NCI-H748 (cell line): Measurements from ENCODE around the gene HM13.
"Not testable (repeated sequence)": the region's sequence is repeated elsewhere in the genome, so short reads cannot be mapped to it uniquely, and the experiment has no call there.

Source experiments
- DNase-seq: peaks from one replicate; lab custom pipeline; 2025; ENCODE audit not compliant: unreplicated experiment; lab: John Stamatoyannopoulos, UW

The HM13 gene

DNA sequence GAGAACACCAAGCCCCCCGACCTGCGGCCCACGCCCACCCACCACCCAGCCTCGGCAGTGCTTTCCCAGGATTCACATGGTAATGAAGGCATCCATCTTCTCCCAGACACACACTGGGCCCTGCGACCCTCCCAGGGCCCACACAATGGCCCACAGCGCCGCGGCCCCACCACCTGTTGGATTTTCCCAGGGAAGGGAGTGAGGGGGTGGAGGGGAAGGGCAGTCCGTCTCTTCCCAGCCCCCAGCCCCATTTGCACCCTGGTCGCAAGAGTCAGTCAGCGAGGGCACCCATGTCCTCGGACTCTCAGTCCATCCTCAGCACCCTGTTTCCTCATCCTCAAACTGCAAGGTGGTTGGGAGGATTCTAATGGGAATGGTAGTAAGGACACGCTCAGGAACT lies 67.1 kb downstream of the HM13 start:
- DNase-seq: no peak

GRCh38 chr20:31587545-31588389 lies 73.5 kb downstream of the HM13 start:
- DNase-seq: peak; percentile 67

- DNase-seq: no peak
These were observed 76.5 kb downstream of the HM13 start for GRCh38 chr20:31590717-31591225.

DNA sequence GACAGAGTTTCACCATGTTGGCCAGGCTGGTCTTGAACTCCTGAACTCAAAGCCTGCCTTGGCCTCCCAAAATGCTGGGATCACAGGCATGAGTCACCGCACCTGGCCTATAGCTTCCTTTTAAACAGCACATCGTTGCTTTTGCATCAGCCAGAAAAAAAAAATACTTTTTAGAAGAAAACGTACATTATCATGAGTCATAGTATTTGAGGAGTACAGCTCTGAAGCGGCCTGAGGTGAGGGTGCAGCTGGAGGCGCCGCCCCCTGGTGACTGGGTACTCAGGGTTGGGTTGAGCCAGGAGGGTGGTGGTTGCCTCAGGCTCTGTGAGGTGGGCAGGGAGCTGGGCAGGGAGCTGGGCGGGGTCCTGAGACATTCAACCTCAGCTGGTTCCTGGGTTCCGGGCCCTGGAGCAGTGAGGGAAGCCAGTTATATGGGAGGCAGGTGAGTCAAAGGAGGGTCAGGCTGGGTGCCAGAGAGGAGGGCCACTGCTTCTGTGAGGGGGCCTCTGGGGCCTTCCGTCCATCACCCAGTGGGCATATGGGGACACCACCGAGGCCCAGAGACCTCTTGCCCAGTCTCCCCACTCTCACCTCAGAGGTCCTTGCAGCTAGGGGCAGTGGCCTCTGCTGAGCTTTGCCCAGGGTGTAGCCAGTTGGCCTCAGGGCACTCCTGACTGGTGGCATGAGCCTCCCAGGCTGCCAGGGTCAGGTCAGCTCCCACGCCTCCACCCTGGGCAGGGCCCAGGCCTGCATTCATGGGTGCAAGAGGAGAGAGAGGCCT lies 79.2 kb downstream of the HM13 start:
- DNase-seq: no peak

DNA sequence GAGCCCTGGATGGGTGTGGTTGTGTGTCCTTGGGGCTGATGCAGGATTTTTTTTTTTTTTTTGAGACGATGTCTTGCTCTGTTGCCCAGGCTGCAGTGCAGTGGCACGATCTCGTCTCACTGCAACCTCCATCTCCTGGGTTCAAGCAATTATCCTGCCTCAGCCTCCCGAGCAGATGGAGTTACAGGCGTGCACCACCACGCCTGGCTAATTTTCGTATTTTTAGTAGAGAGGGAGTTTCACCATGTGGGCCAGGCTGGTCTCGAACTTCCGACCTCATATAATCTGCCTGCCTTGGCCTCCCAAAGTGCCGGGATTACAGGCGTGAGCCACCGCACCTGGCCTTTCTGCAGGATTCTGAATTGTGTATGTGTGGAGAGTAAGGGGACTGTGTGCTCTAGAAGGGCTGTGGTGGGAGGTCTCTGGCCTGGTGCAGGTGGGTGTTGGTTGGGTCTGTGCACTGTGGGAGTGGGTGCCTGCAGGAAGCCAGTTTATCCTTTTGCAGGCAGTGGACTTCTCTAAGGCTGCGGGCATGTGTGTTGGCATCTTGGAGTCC lies 79.8 kb downstream of the HM13 start:
- no peak for DNase-seq

GRCh38 chr20:31594558-31595379 lies 80.5 kb downstream of the HM13 start:
- peak; percentile 92 for DNase-seq

DNA sequence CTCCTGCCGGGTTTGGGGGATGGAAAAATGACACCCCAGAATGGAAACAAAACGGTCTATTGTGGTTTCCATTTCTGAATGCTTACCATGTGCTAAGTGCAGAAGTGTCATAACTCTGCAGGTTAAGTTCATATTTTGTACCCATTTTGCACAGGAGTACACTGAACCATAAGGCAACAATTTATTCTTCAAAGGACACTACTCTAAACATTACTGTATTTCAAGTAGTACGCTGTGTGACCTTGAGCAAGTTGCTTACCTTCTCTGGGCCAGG lies 81.1 kb downstream of the HM13 start:
- DNase-seq: no peak

DNA sequence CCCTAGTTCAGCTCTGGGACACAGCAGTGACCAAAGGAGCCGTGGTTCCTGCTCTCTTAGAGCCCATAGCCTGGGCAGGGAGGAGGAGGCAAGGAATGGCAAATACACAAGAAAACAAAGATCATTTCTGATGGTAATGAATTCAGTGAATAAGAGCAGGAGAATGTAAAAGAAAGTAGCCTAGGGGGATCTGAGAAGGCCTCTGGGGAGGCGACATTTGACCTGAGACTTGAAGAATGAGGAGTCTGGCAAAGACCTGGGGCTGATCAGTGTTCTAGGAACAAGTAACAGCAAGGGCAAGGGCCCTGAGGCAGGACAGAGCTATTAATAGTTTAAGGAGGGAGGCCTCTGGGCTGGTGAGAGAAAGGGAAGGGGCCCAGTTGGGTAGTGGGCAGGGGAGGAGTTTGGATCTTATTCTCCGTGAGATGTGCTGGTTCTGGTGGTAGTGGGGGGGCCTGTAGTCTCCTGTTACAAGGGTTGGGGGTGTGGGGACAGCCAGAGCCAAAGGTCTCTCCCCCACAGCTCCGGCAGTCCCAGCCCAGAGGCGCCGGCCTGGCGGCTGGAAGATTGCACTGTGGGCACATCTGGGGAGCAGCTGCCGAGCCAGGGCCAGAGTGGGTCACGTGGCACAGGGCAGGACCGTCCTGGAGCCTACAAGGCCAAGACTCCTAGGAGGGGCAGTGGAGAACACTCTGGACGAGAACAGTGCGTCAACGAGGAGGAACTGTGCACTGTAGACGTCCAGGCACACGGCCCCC lies 81.6 kb downstream of the HM13 start:
- no peak for DNase-seq

- not testable (repeated sequence) for DNase-seq
These were observed 82.1 kb downstream of the HM13 start for GRCh38 chr20:31596412-31596715.

DNA sequence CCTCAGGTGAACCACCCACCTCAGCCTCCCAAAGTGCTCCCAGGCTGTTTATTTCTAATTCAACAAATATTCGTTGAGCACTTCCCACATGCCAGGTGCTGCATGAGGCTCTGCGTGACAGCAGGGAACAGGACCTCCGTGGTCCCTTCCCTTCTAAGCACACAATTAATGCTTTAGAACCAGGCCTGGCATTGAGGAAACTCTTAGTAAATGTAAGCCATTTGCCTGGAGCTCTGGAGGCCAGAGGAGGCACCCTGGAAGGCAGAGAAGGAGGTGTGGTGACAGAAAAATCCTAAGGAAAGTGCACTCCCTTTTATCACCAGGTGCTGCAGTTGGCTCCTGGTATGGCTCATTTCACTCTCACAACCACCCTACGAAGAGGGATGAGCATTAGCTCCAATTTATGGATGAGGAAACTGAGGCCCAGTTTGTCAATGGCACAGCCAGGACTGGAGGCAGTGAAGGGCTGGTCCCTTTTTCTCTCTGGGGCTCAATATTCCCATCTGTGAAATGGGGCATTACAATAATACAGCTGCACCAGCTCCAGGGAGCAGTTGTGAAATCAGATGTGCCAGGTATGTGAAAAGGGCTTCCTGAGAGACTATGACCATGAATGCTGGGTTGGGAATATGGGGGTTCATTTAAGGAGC lies 82.7 kb downstream of the HM13 start:
- DNase-seq: peak; percentile 72

DNA sequence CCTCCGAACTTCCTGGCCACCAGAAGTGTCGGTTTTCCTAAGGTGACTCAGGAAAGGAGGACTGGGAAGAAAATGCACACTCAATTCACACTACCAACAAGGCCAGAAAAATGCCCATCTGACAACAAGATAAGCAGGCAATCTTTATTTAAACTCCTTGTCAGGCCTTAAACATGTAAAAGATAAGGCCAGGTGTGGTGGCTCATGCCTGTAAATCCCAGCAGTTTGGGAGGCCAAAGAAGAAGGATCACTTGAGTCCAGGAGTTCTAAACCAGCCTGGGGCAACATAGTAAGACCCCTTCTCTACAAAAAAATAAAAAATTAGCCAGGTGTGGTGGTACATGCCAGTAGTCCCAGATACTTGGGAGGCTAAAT lies 83.2 kb downstream of the HM13 start:
- no peak for DNase-seq

DNA sequence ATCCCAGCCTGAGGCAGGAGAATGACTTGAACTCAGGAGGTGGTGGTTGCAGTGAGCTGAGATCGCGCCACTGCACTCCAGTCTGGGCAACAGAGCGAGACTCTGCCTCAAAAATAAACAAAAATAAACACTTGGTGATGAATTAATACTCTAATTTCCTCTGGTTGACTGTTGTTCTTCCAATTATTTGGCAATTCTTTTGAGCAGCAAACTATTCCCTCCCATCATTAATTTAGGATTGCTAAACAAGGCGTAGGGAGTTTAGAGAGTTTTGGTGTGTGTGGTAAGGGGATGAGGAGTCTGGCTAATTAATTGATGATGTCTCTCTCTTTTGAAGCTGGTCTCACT lies 88.2 kb downstream of the HM13 start:
- DNase-seq: no peak

DNA sequence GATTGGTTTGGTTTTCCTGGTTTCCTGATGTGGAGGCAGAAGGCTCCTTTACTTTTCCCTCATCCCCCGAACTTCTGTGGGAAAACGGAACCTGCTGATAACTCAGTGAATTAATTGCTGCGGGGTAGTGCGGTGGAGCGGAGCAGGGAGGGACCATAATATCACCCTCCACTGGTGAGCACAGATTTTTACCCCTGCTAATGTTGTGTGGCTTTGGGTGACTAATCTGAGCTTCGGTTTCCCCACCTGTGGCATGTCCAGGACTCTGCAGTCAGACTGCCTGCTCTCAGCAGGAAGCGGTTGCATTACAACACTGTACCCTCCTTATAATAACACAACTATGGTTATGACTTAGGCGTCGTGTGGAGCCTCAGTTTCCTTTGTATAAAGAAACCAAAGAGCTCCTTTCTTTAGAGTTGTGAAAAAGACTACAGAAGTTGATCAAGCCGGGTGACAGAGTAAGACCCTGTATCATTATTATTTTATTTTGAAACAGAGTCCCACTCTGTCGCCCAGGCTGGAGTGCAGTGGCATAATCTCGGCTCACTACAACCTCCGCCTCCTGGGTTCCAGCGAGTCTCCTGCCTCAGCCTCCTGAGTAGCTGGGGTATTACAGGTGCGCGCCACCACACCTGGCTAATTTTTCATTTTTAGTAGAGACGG lies 88.7 kb downstream of the HM13 start:
- peak; percentile 45 for DNase-seq

- peak; percentile 100 for DNase-seq
These were observed 89.8 kb downstream of the HM13 start for GRCh38 chr20:31603822-31604566.

DNA sequence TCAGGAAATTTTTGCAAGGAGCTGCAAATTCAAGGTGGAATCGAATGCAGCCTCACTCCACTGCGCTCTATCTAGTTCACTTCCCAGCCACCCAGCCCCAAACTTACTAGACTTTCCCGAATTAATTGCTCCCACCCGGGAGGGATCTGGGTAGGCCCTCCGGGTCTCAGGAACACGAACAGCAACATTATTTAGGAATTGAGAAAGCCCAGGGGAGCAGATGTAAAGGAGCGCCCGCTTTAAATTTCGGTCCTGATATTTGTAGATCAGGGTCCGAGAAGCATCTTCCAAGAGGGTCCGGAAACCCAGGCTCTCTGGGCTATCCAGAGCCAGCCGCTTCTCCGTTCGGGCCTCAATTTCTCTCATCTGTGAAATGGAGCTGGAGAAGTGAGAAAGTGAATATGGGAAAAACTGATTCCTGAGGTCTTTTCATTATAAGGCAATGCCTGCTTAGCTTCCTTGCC lies 90.4 kb downstream of the HM13 start:
- peak; percentile 77 for DNase-seq

DNA sequence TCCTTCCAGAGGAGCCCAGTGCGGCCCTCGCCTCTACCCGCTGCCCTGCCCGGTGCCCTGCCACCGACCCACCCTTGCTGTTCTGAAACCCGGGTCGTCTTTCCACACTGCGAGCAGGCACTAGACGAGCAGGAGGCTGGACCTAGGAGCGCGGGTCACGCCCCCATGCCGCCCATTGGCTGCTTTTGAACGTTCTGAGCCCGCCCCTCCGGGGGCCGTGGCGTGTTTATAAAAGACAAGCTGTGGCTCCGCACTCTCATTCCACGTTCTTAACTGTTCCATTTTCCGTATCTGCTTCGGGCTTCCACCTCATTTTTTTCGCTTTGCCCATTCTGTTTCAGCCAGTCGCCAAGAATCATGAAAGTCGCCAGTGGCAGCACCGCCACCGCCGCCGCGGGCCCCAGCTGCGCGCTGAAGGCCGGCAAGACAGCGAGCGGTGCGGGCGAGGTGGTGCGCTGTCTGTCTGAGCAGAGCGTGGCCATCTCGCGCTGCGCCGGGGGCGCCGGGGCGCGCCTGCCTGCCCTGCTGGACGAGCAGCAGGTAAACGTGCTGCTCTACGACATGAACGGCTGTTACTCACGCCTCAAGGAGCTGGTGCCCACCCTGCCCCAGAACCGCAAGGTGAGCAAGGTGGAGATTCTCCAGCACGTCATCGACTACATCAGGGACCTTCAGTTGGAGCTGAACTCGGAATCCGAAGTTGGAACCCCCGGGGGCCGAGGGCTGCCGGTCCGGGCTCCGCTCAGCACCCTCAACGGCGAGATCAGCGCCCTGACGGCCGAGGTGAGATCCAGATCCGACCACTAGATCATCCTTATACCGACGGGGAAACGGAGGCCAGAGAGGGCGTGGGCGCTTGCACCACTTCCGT lies 91.0 kb downstream of the HM13 start, which contains the start of gene ID1:
Gene ID1, plus strand, starts transcription at position 259 of the 871 bp plus-strand sequence. Its CDS starts 99 bp downstream, at position 358.
- peak; percentile 98 for DNase-seq

DNA sequence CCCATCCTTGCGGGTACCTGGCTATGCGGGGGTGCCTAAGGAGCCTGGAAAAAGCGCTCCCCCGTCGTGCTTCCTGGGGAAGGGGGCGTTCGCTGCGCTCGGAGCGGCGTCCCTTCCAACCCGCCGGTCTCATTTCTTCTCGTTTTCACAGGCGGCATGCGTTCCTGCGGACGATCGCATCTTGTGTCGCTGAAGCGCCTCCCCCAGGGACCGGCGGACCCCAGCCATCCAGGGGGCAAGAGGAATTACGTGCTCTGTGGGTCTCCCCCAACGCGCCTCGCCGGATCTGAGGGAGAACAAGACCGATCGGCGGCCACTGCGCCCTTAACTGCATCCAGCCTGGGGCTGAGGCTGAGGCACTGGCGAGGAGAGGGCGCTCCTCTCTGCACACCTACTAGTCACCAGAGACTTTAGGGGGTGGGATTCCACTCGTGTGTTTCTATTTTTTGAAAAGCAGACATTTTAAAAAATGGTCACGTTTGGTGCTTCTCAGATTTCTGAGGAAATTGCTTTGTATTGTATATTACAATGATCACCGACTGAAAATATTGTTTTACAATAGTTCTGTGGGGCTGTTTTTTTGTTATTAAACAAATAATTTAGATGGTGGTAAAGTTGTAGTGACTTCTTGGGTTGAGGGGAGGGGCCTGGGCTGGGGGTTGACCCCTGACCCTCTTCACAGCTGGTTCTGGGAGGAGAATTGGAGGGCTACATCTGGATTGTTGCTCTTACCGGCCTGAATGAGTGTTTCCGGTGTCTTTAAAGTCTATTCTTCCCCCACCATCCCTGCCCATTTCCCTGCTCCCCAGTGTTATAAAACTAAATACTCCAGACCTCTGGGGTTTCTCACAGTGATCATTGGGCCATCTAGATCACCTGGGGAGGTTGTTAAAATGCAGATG lies 91.9 kb downstream of the HM13 start:
- peak; percentile 56 for DNase-seq
